ENCODE data around the gene ESAM. TPM values are rescaled to one million over a fixed set of nuclear protein-coding genes. Genes with fewer than 3 reads are reported as not detected.

ESAM gene
- total RNA-seq, result under 1 TPM; 0.35 to 0.77 TPM
- not detected for polyA plus RNA-seq

DNA sequence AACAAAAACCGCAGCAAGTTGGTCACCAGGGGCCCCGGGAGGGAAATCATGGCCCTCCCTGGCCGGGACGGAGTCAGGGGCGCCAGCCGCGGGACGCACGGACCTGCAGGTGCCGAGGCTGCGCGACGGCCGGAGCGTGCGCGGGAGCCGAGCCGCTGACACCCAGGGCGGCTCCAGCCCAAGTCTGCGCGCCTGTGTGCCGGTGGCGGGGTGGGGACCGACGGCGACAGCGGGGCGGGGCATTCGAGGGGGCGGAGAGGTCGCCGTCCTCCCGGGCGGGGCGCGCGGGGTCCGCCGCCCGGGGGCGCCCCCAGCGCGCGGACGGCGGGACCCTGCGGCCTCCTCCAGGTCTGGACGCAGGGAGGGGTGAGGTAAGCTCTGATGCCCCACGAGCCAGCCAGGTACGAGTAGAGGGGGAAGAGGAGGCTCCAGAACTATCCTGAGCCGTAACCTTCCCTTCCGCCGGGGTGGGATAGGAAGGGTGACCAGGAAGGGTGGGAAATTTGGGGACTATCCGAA, at the start of gene ESAM:
Gene ESAM (minus strand): TSS at position 186 of the 519 bp plus-strand sequence. CDS start 136 bp downstream, at position 50.
- peak within 1 kb of the TSS in 7 of 8 donors; percentile 0 to 91 (median 76) for H3K27ac Mint-ChIP-seq

GRCh38 chr11:124811399-124812125, 49.5 kb upstream of the ESAM start:
- peaks cover 0 to 8% (median 0%) of the 10 kb centered on the region in 3 donors for H3K36me3 Mint-ChIP-seq
- no peaks in the 10 kb centered on the region for H3K27me3 ChIP-seq (ENCODE audit: insufficient read depth, low read length, poor library complexity, severe bottlenecking)
- H3K4me3 ChIP-seq (ENCODE audit: low read length), result no peak overlapping the region
- POLR2A ChIA-PET, result no interaction called here
- no peak overlapping the region for H3K27ac ChIP-seq (ENCODE audit: low read depth, low read length)
- CTCF ChIA-PET, result no interaction called here
- no peaks in the 10 kb centered on the region for H3K4me1 Mint-ChIP-seq
- DNase-seq, result no peak
- H3K36me3 ChIP-seq (ENCODE audit: insufficient read depth, low read length), result no peaks in the 10 kb centered on the region
- H3K27ac Mint-ChIP-seq, result no peak overlapping the region
- H3K4me3 Mint-ChIP-seq, result no peak overlapping the region
- no peaks in the 10 kb centered on the region for H3K9me3 ChIP-seq (ENCODE audit: low read length)
- H3K4me1 ChIP-seq (ENCODE audit: insufficient read depth, low read length), result no peaks in the 10 kb centered on the region
- H3K9me3 Mint-ChIP-seq, result no peaks in the 10 kb centered on the region
- peaks cover 3 to 37% of the 10 kb centered on the region in 2 donors for H3K27me3 Mint-ChIP-seq

More for the DNA sequence above, at the start of gene ESAM:
- ChIA-PET POLR2A (interaction anchor here (1.6 to 1.8 kb wide), 2 partner anchors 16 to 89 kb away, joined by 4 to 18 read pairs; partner anchors contain the start of genes SIAE and SPA17), CTCF (interaction anchor here (0.7 to 7.1 kb wide), 21 partner anchors 8 to 120 kb away, joined by 3 to 90 read pairs (median 6); partner anchors contain the start of genes MSANTD2, NRGN, SIAE and SPA17)
- Histone ChIP-seq H3K27ac (ENCODE audit: low read depth, low read length) (peak within 1 kb of the TSS; percentile 24), H3K27me3 (ENCODE audit: insufficient read depth, low read length, poor library complexity, severe bottlenecking) (peaks cover 44% of the 10 kb centered on the region), H3K4me3 (ENCODE audit: low read length) (peak within 1 kb of the TSS; percentile 68), H3K36me3 (ENCODE audit: insufficient read depth, low read length) (no peaks in the 10 kb centered on the region), H3K4me1 (ENCODE audit: insufficient read depth, low read length) (peaks cover 31% of the 10 kb centered on the region), H3K9me3 (ENCODE audit: low read length) (no peaks in the 10 kb centered on the region)
- peaks cover 26 to 48% of the 10 kb centered on the region in 2 donors for H3K27me3 Mint-ChIP-seq
- peak within 1 kb of the TSS; percentile 85 to 97 (median 91) for H3K4me3 Mint-ChIP-seq
- H3K36me3 Mint-ChIP-seq, result peaks cover 0 to 11% (median 2%) of the 10 kb centered on the region in 3 donors
- peak; percentile 58 to 78 (median 60) for DNase-seq
- H3K4me1 Mint-ChIP-seq, result peaks cover 14 to 40% (median 17%) of the 10 kb centered on the region in 3 donors
- no peaks in the 10 kb centered on the region for H3K9me3 Mint-ChIP-seq

DNA sequence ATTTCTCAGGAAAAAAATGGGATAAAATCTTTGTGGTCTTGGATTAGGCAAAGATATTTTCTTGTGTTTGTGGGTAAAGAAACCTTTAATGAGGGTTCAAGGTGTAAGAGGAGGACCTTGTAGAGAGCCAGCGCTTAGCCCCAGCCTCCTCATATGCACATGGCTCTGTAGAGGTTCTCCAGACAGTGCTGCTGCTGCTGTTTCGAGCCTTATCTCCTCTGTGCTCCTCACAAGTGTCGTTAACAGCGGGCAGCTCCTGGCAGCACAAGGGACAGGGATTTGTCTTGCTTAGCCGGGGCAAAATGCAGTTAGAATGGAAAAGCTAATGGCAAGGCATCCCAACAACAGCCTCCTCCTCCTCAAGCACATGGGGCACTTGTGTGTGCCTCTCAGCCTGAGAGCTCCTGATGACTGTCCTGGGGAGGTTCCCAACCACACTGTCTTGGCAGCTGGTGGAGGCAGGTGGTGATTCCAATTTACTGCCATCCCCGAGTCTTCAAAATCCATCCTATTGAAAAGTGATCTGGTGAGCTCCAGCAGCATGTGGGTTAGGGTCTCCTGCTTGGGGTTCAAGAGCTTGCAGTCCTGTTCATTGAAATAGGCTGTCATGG, 45.7 kb upstream of the ESAM start:
- Histone ChIP-seq H3K4me3 (ENCODE audit: low read length) (no peak overlapping the region), H3K27me3 (ENCODE audit: insufficient read depth, low read length, poor library complexity, severe bottlenecking) (no peaks in the 10 kb centered on the region), H3K27ac (ENCODE audit: low read depth, low read length) (no peak overlapping the region), H3K36me3 (ENCODE audit: insufficient read depth, low read length) (no peaks in the 10 kb centered on the region), H3K9me3 (ENCODE audit: low read length) (no peaks in the 10 kb centered on the region), H3K4me1 (ENCODE audit: insufficient read depth, low read length) (no peaks in the 10 kb centered on the region)
- H3K4me3 Mint-ChIP-seq, result no peak overlapping the region
- POLR2A ChIA-PET, result no interaction called here
- H3K9me3 Mint-ChIP-seq, result no peaks in the 10 kb centered on the region
- no peaks in the 10 kb centered on the region for H3K4me1 Mint-ChIP-seq
- H3K27ac Mint-ChIP-seq, result no peak overlapping the region
- no peak for DNase-seq
- peaks cover 0 to 10% (median 8%) of the 10 kb centered on the region in 3 donors for H3K36me3 Mint-ChIP-seq
- H3K27me3 Mint-ChIP-seq, result peaks cover 2 to 12% of the 10 kb centered on the region in 2 donors
- CTCF ChIA-PET, result interaction anchor here (0.9 kb wide), 1 partner anchor 29 kb away, joined by 4 read pairs; no protein-coding TSS in a partner anchor

DNA sequence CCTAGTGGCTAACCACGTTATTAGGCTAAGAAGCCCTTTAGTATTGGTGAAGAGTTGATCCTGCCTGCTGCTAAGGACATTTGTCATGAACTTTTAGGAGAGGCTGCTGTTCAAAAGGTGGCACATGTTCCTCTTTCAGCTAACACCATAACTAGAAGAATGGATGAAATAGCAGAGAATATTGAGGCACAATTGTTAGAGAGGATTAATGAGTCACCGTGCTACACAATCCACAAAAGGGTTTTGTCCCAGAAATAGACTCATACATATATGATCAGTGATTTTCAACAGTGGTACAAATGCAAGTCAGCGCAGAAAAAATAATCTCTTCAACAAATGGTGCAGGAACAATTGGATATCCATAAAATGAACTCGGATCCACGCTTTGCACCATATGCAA, 45.1 kb upstream of the ESAM start:
- no peak overlapping the region for H3K27ac ChIP-seq (ENCODE audit: low read depth, low read length)
- ChIA-PET CTCF (interaction anchor here (0.9 kb wide), 1 partner anchor 29 kb away, joined by 4 read pairs; no protein-coding TSS in a partner anchor), POLR2A (no interaction called here)
- no peak overlapping the region for H3K4me3 ChIP-seq (ENCODE audit: low read length)
- H3K36me3 ChIP-seq (ENCODE audit: insufficient read depth, low read length), result no peaks in the 10 kb centered on the region
- Mint-ChIP-seq H3K27ac (no peak overlapping the region), H3K4me3 (peak overlapping the region in 1 of 7 donors; percentile 15), H3K9me3 (no peaks in the 10 kb centered on the region), H3K27me3 (peaks cover 2 to 7% of the 10 kb centered on the region in 2 donors), H3K4me1 (no peaks in the 10 kb centered on the region), H3K36me3 (peaks cover 0 to 10% (median 8%) of the 10 kb centered on the region in 3 donors)
- no peaks in the 10 kb centered on the region for H3K4me1 ChIP-seq (ENCODE audit: insufficient read depth, low read length)
- no peaks in the 10 kb centered on the region for H3K9me3 ChIP-seq (ENCODE audit: low read length)
- H3K27me3 ChIP-seq (ENCODE audit: insufficient read depth, low read length, poor library complexity, severe bottlenecking), result no peaks in the 10 kb centered on the region
- DNase-seq, result no peak

- no peak for DNase-seq
- no peaks in the 10 kb centered on the region for H3K9me3 Mint-ChIP-seq
- Histone ChIP-seq H3K4me3 (ENCODE audit: low read length) (no peak overlapping the region), H3K27ac (ENCODE audit: low read depth, low read length) (no peak overlapping the region), H3K27me3 (ENCODE audit: insufficient read depth, low read length, poor library complexity, severe bottlenecking) (no peaks in the 10 kb centered on the region), H3K4me1 (ENCODE audit: insufficient read depth, low read length) (peaks cover 8% of the 10 kb centered on the region), H3K36me3 (ENCODE audit: insufficient read depth, low read length) (no peaks in the 10 kb centered on the region), H3K9me3 (ENCODE audit: low read length) (no peaks in the 10 kb centered on the region)
- ChIA-PET CTCF (no interaction called here), POLR2A (no interaction called here)
- peaks cover 1 to 14% (median 8%) of the 10 kb centered on the region in 3 donors for H3K36me3 Mint-ChIP-seq
- H3K27ac Mint-ChIP-seq, result peak overlapping the region in 1 of 8 donors; percentile 64
- peaks cover 7 to 14% (median 10%) of the 10 kb centered on the region in 3 donors for H3K4me1 Mint-ChIP-seq
- peaks cover 0 to 2% of the 10 kb centered on the region in 2 donors for H3K27me3 Mint-ChIP-seq
- H3K4me3 Mint-ChIP-seq, result no peak overlapping the region
These were observed 42.8 kb upstream of the ESAM start for GRCh38 chr11:124804884-124805283.

GRCh38 chr11:124801636-124802312, 39.7 kb upstream of the ESAM start:
- DNase-seq, result no peak
- Histone ChIP-seq H3K4me1 (ENCODE audit: insufficient read depth, low read length) (peaks cover 29% of the 10 kb centered on the region), H3K27me3 (ENCODE audit: insufficient read depth, low read length, poor library complexity, severe bottlenecking) (no peaks in the 10 kb centered on the region), H3K4me3 (ENCODE audit: low read length) (no peak overlapping the region), H3K27ac (ENCODE audit: low read depth, low read length) (no peak overlapping the region), H3K36me3 (ENCODE audit: insufficient read depth, low read length) (no peaks in the 10 kb centered on the region), H3K9me3 (ENCODE audit: low read length) (no peaks in the 10 kb centered on the region)
- H3K27ac Mint-ChIP-seq, result peak overlapping the region in 5 of 8 donors; percentile 47 to 90 (median 77)
- H3K9me3 Mint-ChIP-seq, result no peaks in the 10 kb centered on the region
- POLR2A ChIA-PET, result interaction anchor here (2.2 kb wide), 1 partner anchor 179 kb away, joined by 6 read pairs; the partner anchor contains the start of gene TBRG1
- peaks cover 0 to 4% of the 10 kb centered on the region in 2 donors for H3K27me3 Mint-ChIP-seq
- peak overlapping the region; percentile 24 to 91 (median 80) for H3K4me3 Mint-ChIP-seq
- peaks cover 0 to 16% (median 1%) of the 10 kb centered on the region in 3 donors for H3K36me3 Mint-ChIP-seq
- H3K4me1 Mint-ChIP-seq, result peaks cover 25 to 34% (median 29%) of the 10 kb centered on the region in 3 donors
- CTCF ChIA-PET, result interaction anchor here (1.3 to 3.0 kb wide), 10 partner anchors 8 to 133 kb away, joined by 4 to 13 read pairs (median 6); partner anchors contain the start of genes SIAE and SPA17

GRCh38 chr11:124801014-124801413, 38.9 kb upstream of the ESAM start:
- Histone ChIP-seq H3K27me3 (ENCODE audit: insufficient read depth, low read length, poor library complexity, severe bottlenecking) (no peaks in the 10 kb centered on the region), H3K27ac (ENCODE audit: low read depth, low read length) (peak overlapping the region; percentile 94), H3K4me1 (ENCODE audit: insufficient read depth, low read length) (peaks cover 29% of the 10 kb centered on the region), H3K4me3 (ENCODE audit: low read length) (peak overlapping the region; percentile 95), H3K36me3 (ENCODE audit: insufficient read depth, low read length) (no peaks in the 10 kb centered on the region), H3K9me3 (ENCODE audit: low read length) (no peaks in the 10 kb centered on the region)
- ChIA-PET CTCF (interaction anchor here (1.3 to 4.5 kb wide), 9 partner anchors 12 to 132 kb away, joined by 4 to 40 read pairs (median 6); partner anchors contain the start of genes SIAE and SPA17), POLR2A (interaction anchor here (0.7 to 2.2 kb wide), 3 partner anchors 39 to 178 kb away, joined by 4 to 7 read pairs (median 6); partner anchors contain the start of gene TBRG1)
- Mint-ChIP-seq H3K36me3 (peaks cover 0 to 13% (median 1%) of the 10 kb centered on the region in 3 donors), H3K4me1 (peaks cover 25 to 39% (median 29%) of the 10 kb centered on the region in 3 donors), H3K27me3 (peaks cover 0 to 3% of the 10 kb centered on the region in 2 donors), H3K9me3 (no peaks in the 10 kb centered on the region), H3K27ac (peak overlapping the region; percentile 90 to 98 (median 94)), H3K4me3 (peak overlapping the region; percentile 86 to 96 (median 89))
- DNase-seq, result no peak
